ENCODE data around the gene CCDC138. TPM values are rescaled to one million over a fixed set of nuclear protein-coding genes. Genes with fewer than 3 reads are reported as not detected.

The CCDC138 gene
- total RNA-seq, 4 donors from 2014 or later, result 2.3 to 33.8 (median 4.6) TPM

DNA sequence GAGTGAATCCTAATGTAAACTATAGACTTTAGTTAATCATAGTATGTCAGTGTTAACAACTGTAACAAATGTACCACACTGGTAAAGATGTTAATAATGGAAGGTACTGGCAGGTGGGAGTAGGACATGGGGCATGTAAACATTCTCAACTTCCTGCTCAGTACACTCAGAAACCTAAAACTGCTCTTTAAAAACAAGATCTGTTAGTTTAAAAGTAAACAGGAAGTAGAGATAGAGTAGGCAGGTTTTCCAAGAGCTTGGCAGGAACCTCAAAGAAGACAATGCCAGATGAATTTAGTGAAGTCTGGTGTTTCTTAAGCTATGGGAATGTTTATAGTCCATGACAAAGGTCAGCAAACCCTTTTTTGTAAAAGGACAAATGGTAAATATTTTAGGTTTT, 46.6 kb downstream of the CCDC138 start:
- TF ChIP-seq POLR2A (IDR thresholded peaks at IDR 0.05), result no peak
- TF ChIP-seq, protein P1, sequence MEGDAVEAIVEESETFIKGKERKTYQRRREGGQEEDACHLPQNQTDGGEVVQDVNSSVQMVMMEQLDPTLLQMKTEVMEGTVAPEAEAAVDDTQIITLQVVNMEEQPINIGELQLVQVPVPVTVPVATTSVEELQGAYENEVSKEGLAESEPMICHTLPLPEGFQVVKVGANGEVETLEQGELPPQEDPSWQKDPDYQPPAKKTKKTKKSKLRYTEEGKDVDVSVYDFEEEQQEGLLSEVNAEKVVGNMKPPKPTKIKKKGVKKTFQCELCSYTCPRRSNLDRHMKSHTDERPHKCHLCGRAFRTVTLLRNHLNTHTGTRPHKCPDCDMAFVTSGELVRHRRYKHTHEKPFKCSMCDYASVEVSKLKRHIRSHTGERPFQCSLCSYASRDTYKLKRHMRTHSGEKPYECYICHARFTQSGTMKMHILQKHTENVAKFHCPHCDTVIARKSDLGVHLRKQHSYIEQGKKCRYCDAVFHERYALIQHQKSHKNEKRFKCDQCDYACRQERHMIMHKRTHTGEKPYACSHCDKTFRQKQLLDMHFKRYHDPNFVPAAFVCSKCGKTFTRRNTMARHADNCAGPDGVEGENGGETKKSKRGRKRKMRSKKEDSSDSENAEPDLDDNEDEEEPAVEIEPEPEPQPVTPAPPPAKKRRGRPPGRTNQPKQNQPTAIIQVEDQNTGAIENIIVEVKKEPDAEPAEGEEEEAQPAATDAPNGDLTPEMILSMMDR (IDR thresholded peaks at IDR 0.05), result no peak
- Histone ChIP-seq H3K9me3 (no peaks in the 10 kb centered on the region), H3K36me3 (no peaks in the 10 kb centered on the region), H3K27me3 (no peaks in the 10 kb centered on the region), H3K27ac (no peak overlapping the region), H3K4me1 (no peaks in the 10 kb centered on the region), H3K4me3 (no peak overlapping the region)
- DNase-seq, result no peak

DNA sequence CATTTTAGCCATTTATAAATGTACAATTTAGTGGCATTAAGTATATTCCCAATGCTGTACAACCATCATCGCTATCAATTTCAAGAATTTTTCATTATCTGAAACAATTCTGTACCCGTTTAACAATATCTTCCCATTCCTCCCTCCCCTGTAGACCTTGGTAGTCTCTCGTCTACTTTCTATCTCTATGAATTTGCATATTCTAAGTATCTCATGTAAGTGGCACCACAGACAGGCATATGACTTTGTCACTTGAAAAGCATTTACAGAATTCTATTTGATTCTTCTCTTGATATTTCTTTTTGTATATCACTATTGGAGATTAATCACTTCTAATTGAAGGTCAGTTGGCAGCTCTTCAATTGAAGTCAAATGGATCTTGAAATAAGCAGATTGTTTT, 48.0 kb downstream of the CCDC138 start:
- no peak for DNase-seq
- H3K4me3 ChIP-seq, result no peak overlapping the region
- TF ChIP-seq, protein P1 (IDR thresholded peaks at IDR 0.05), result no peak
- no peak for TF ChIP-seq POLR2A (IDR thresholded peaks at IDR 0.05)
- H3K4me1 ChIP-seq, result no peaks in the 10 kb centered on the region
- no peaks in the 10 kb centered on the region for H3K36me3 ChIP-seq
- H3K9me3 ChIP-seq, result no peaks in the 10 kb centered on the region
- H3K27me3 ChIP-seq, result no peaks in the 10 kb centered on the region
- no peak overlapping the region for H3K27ac ChIP-seq

- no peaks in the 10 kb centered on the region for H3K9me3 ChIP-seq
- no peak for DNase-seq
- H3K4me3 ChIP-seq, result no peak overlapping the region
- no peak overlapping the region for H3K27ac ChIP-seq
- no peaks in the 10 kb centered on the region for H3K36me3 ChIP-seq
- no peaks in the 10 kb centered on the region for H3K4me1 ChIP-seq
- no peaks in the 10 kb centered on the region for H3K27me3 ChIP-seq
- TF ChIP-seq, protein P1 (IDR thresholded peaks at IDR 0.05), result no peak
- no peak for TF ChIP-seq POLR2A (IDR thresholded peaks at IDR 0.05)
These were observed 48.5 kb downstream of the CCDC138 start for GRCh38 chr2:108835040-108835439.

GRCh38 chr2:108837198-108837597, 50.6 kb downstream of the CCDC138 start:
- no peak for DNase-seq
- Histone ChIP-seq H3K36me3 (no peaks in the 10 kb centered on the region), H3K27me3 (no peaks in the 10 kb centered on the region), H3K4me1 (no peaks in the 10 kb centered on the region), H3K9me3 (no peaks in the 10 kb centered on the region), H3K4me3 (no peak overlapping the region), H3K27ac (no peak overlapping the region)
- TF ChIP-seq, protein P1 (IDR thresholded peaks at IDR 0.05), result no peak
- no peak for TF ChIP-seq POLR2A (IDR thresholded peaks at IDR 0.05)

- Histone ChIP-seq H3K27me3 (no peaks in the 10 kb centered on the region), H3K9me3 (no peaks in the 10 kb centered on the region), H3K4me1 (no peaks in the 10 kb centered on the region), H3K36me3 (no peaks in the 10 kb centered on the region), H3K4me3 (no peak overlapping the region), H3K27ac (no peak overlapping the region)
- TF ChIP-seq, protein P1 (IDR thresholded peaks at IDR 0.05), result no peak
- no peak for TF ChIP-seq POLR2A (IDR thresholded peaks at IDR 0.05)
- no peak for DNase-seq
These were observed 54.9 kb downstream of the CCDC138 start for GRCh38 chr2:108841506-108841905.

DNA sequence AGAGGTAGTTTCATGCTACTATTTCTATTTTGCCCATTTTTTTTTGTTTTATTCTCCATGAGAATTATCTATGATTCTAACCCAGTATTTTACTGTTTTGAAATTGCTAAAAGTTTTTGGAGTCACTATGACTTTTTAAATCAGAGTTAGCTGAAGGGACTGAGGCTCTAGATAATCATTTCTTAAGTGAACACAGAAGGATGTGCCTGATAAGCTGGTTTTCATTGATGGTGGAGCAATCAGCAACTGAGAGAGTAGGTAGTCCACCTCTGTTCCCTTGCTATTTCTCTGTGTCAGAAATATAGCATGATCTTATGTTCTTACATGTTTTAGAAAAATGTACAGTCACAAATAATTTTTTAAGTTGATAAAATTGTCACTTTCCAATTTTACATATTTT, 59.4 kb downstream of the CCDC138 start:
- Histone ChIP-seq H3K27ac (no peak overlapping the region), H3K27me3 (no peaks in the 10 kb centered on the region), H3K4me3 (no peak overlapping the region), H3K9me3 (no peaks in the 10 kb centered on the region), H3K4me1 (no peaks in the 10 kb centered on the region), H3K36me3 (no peaks in the 10 kb centered on the region)
- TF ChIP-seq, protein P1 (IDR thresholded peaks at IDR 0.05), result no peak
- no peak for TF ChIP-seq POLR2A (IDR thresholded peaks at IDR 0.05)
- DNase-seq, result no peak

Data from Peyer's patch (tissue), 4 donors.